ENCODE results near the gene LAMB1.

The LAMB1 gene

GRCh38 chr7:107999779-108000560 is 3.0 kb downstream of the LAMB1 start:
- no peak for DNase-seq (ENCODE audit: extremely low read depth in 1 of 2, low read depth in 1 of 2)

GRCh38 chr7:107998660-107999480 is 4.1 kb downstream of the LAMB1 start:
- no peak for DNase-seq (ENCODE audit: extremely low read depth in 1 of 2, low read depth in 1 of 2)

GRCh38 chr7:107998150-107998549 is 4.8 kb downstream of the LAMB1 start:
- no peak for DNase-seq (ENCODE audit: extremely low read depth in 1 of 2, low read depth in 1 of 2)

GRCh38 chr7:107996072-107996882 is 6.7 kb downstream of the LAMB1 start:
- DNase-seq (ENCODE audit: extremely low read depth in 1 of 2, low read depth in 1 of 2), result no peak

GRCh38 chr7:107995184-107996071 is 7.5 kb downstream of the LAMB1 start:
- DNase-seq (ENCODE audit: extremely low read depth in 1 of 2, low read depth in 1 of 2), result no peak

- DNase-seq (ENCODE audit: extremely low read depth in 1 of 2, low read depth in 1 of 2), result no peak
Observed at GRCh38 chr7:107994421-107995030, 8.4 kb downstream of the LAMB1 start.

GRCh38 chr7:107993891-107994291 is 9.1 kb downstream of the LAMB1 start:
- DNase-seq (ENCODE audit: extremely low read depth in 1 of 2, low read depth in 1 of 2), result no peak

GRCh38 chr7:107989618-107990373 is 13.2 kb downstream of the LAMB1 start:
- no peak for DNase-seq (ENCODE audit: extremely low read depth in 1 of 2, low read depth in 1 of 2)

- DNase-seq (ENCODE audit: extremely low read depth in 1 of 2, low read depth in 1 of 2), result no peak
Observed at GRCh38 chr7:107982918-107983389, 20.0 kb downstream of the LAMB1 start.

- no peak for DNase-seq (ENCODE audit: extremely low read depth in 1 of 2, low read depth in 1 of 2)
Observed at GRCh38 chr7:107982042-107982840, 20.7 kb downstream of the LAMB1 start.

- DNase-seq (ENCODE audit: extremely low read depth in 1 of 2, low read depth in 1 of 2), result no peak
Observed at GRCh38 chr7:107981466-107981865, 21.5 kb downstream of the LAMB1 start.

GRCh38 chr7:107980671-107981190 is 22.2 kb downstream of the LAMB1 start:
- no peak for DNase-seq (ENCODE audit: extremely low read depth in 1 of 2, low read depth in 1 of 2)

- no peak for DNase-seq (ENCODE audit: extremely low read depth in 1 of 2, low read depth in 1 of 2)
Observed at GRCh38 chr7:107980171-107980570, 22.8 kb downstream of the LAMB1 start.

- DNase-seq (ENCODE audit: extremely low read depth in 1 of 2, low read depth in 1 of 2), result no peak
Observed at GRCh38 chr7:107978815-107979408, 24.0 kb downstream of the LAMB1 start.

GRCh38 chr7:107977048-107977447 is 25.9 kb downstream of the LAMB1 start:
- DNase-seq (ENCODE audit: extremely low read depth in 1 of 2, low read depth in 1 of 2), result no peak

- DNase-seq (ENCODE audit: extremely low read depth in 1 of 2, low read depth in 1 of 2), result no peak
Observed at GRCh38 chr7:107976620-107977019, 26.3 kb downstream of the LAMB1 start.

- no peak for DNase-seq (ENCODE audit: extremely low read depth in 1 of 2, low read depth in 1 of 2)
Observed at GRCh38 chr7:107975394-107976013, 27.5 kb downstream of the LAMB1 start.

All from stimulated activated CD8-positive, alpha-beta memory T cell treated with anti-CD3 and anti-CD28 coated beads, Interleukin-7, amount 100 ng/mL, for 48 hours (primary cell).